PC-9 (cell line): ENCODE data around the gene POMGNT1. TPM values are rescaled to one million over a fixed set of nuclear protein-coding genes. Genes with fewer than 3 reads are reported as not detected.
A peak's percentile ranks its signal among the peaks of the same experiment; 100 is the strongest.

Source experiments
- Bru-seq: library from RNA; stranded (reverse); fragments of 400-500 nt; gene quantifications from one replicate; lab custom pipeline; 2021; lab: Mats Ljungman, UMichigan
- BruChase-seq, 2 experiments: library from RNA; stranded (reverse); fragments of 400-500 nt; gene quantifications; one replicate each; lab custom pipeline; 2021; lab: Mats Ljungman, UMichigan
- BruUV-seq: library from RNA; stranded (reverse); fragments of 400-500 nt; replicated peaks from 2 replicates; lab custom pipeline; 2021; lab: Mats Ljungman, UMichigan
- CTCF ChIA-PET: fragments of 300-600 bp; sonication (Branson Sonifier 250); formaldehyde crosslinking; loops from one replicate; lab custom pipeline; 2022; ENCODE audit warnings: antibody characterized with exemption; lab: Charles Lee
- POLR2A ChIA-PET: fragments of 300-600 bp; sonication (Branson Sonifier 250); formaldehyde crosslinking; loops from one replicate; lab custom pipeline; 2022; ENCODE audit warnings: antibody characterized with exemption; ENCODE audit not compliant: unreplicated experiment; lab: Charles Lee
- DNase-seq, 2 experiments: peaks; one replicate each; pipeline versions ENCODE4 v3.0.0 to v3.0.0-alpha.2; 2015 to 2022; ENCODE audit warnings: mixed read lengths in 1 of 2
- H2AFZ ChIP-seq: fragments of 200-600 bp; sonication (generic); 2 replicates; pipeline ENCODE4 v1.8.1; 2017; ENCODE audit warnings: antibody characterized with exemption
- H3F3A ChIP-seq: fragments of 200-600 bp; sonication (generic); 2 replicates; pipeline ENCODE4 v1.8.1; 2017; ENCODE audit warnings: antibody characterized with exemption, mild to moderate bottlenecking, low read depth; ENCODE audit not compliant: insufficient read depth
- H3K27ac ChIP-seq: fragments of 200-600 bp; sonication (generic); 2 replicates; pipeline ENCODE4 v1.6.1; 2016; ENCODE audit warnings: mixed run types
- H3K27me3 ChIP-seq: fragments of 200-600 bp; sonication (generic); 2 replicates; pipeline ENCODE4 v1.6.1; 2016; ENCODE audit warnings: low read depth, mixed run types; ENCODE audit not compliant: insufficient read depth
- H3K36me3 ChIP-seq: fragments of 200-600 bp; sonication (generic); 2 replicates; pipeline ENCODE4 v1.6.1; 2016; ENCODE audit warnings: low read depth, mixed run types
- H3K4me1 ChIP-seq: fragments of 200-600 bp; sonication (generic); replicated peaks from 2 replicates; pipeline ENCODE4 v1.6.1; 2016; ENCODE audit warnings: mixed run types; ENCODE audit not compliant: insufficient read depth
- H3K4me2 ChIP-seq: fragments of 200-600 bp; sonication (generic); 2 replicates; pipeline ENCODE4 v1.6.1; 2017; ENCODE audit warnings: mixed run types
- H3K4me3 ChIP-seq: fragments of 200-600 bp; sonication (generic); 2 replicates; pipeline ENCODE4 v1.6.1; 2016; ENCODE audit warnings: mixed run types
- H3K79me2 ChIP-seq: fragments of 200-600 bp; sonication (generic); 2 replicates; pipeline ENCODE4 v1.6.1; 2017; ENCODE audit warnings: low read depth, mixed run types
- H3K9me2 ChIP-seq: fragments of 200-600 bp; sonication (generic); 2 replicates; pipeline ENCODE4 v1.8.1; 2017; ENCODE audit warnings: mild to moderate bottlenecking; ENCODE audit not compliant: insufficient read depth
- H3K9me3 ChIP-seq: fragments of 200-600 bp; sonication (generic); 2 replicates; pipeline ENCODE4 v1.8.1; 2016; ENCODE audit warnings: low read depth; ENCODE audit not compliant: insufficient read depth
- H4K20me1 ChIP-seq: fragments of 200-600 bp; sonication (generic); 2 replicates; pipeline ENCODE4 v1.8.1; 2017; ENCODE audit not compliant: insufficient read depth
- EZH2 ChIP-seq: fragments of 200-600 bp; sonication (generic); IDR thresholded peaks from 2 replicates; pipeline ENCODE4 v1.8.0; 2017; ENCODE audit warnings: antibody characterized with exemption, low read depth
- intact Hi-C: fragments of 100-400 bp; cut with micrococcal nuclease; formaldehyde crosslinking; loops from one replicate; pipeline ENCODE4 v1.10.0; 2022; ENCODE audit not compliant: unreplicated experiment
- long read RNA-seq: library from polyadenylated mRNA; stranded (forward); transcript quantifications from one replicate; pipeline ENCODE4 v2.0.0, GENCODE V29; 2022
- total RNA-seq: library from RNA; stranded (reverse); gene quantifications from 2 replicates; pipeline ENCODE4 v1.2.3, GENCODE V29; 2021
- TF ChIP-seq, protein P1 (sequence below): fragments of 200-600 bp; sonication (generic); conservative IDR thresholded peaks from 2 replicates; pipeline ENCODE4 v1.6.1; 2017; ENCODE audit warnings: mixed run types, antibody characterized with exemption, mild to moderate bottlenecking, moderate library complexity

The POMGNT1 gene
- 82.6 and 97.4 TPM in 2 replicates for total RNA-seq
- percentile 46 among the genes with signal in this experiment for Bru-seq, nascent RNA
- percentile 54 among the genes with signal in this experiment for BruChase-seq, experiment 1, labeled RNA remaining after a 2-hour chase
- BruChase-seq, experiment 2, labeled RNA remaining after a 6-hour chase, result percentile 64 among the genes with signal in this experiment
- long read RNA-seq, transcript POMGNT1-201 (22 exons, 2,728 nt), result major isoform, 87 of 173 reads
- long read RNA-seq, partial matches to known transcripts, result 38 of 173 reads
- long read RNA-seq, other reads (novel, unspliced or antisense), result 48 of 173 reads

DNA sequence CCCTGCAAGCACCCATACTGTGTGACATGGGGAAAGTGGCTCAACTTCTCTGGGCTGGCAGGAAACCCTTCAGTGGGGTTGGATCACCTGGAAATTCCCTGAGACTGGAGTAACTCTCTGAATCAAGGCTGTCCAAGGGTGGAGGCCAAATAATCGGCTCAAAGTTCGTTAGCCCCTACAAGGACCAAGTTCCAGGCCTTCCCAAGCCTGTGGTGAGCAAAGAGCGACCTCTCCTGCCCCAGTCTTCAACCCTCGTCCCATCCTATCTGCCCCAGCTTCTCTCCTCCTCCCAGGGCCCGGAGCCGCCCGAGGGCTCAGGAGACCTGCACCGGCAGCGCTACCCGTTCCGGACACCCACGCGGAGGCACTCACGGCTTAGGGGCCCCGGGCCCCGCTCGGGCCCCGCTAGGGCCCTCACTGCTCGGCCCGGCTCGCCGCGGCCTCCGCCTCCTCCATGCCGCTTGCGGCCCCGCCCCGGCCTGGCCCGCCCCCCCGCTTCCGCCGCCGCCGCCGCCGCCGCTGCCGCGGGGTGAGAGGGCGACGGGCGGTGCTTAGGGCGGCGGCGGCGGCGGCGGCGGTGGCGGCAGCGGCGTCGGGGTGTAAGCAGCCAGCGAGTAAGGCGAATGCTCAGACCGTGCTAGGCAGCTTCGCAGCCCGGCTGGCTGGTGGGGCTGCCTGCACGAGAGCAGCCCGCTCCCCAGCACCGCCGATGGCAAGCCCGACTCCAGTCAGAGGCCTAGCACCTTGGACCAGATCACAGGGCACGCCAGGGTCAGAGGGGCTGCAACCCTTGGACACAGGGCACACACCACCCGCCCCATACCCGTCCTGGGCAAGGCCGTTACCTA, at the start of gene POMGNT1:
Gene POMGNT1 (minus strand): TSS at position 471 of the 848 bp plus-strand sequence. CDS start 613 bp downstream, outside the sequence.
- H3K9me3 ChIP-seq, result no peaks in the 10 kb centered on the region
- H3K27ac ChIP-seq, result peak within 1 kb of the TSS; percentile 43
- DNase-seq, result peak in 1 of 2 experiments; percentile 83
- BruUV-seq, result no TSS peak
- intact Hi-C loops, result loop anchor here (1.0 kb wide), 3 partner anchors 10 to 25 kb away; no protein-coding TSS in a partner anchor
- H3K9me2 ChIP-seq, result no peaks in the 10 kb centered on the region
- TF ChIP-seq, protein P1, sequence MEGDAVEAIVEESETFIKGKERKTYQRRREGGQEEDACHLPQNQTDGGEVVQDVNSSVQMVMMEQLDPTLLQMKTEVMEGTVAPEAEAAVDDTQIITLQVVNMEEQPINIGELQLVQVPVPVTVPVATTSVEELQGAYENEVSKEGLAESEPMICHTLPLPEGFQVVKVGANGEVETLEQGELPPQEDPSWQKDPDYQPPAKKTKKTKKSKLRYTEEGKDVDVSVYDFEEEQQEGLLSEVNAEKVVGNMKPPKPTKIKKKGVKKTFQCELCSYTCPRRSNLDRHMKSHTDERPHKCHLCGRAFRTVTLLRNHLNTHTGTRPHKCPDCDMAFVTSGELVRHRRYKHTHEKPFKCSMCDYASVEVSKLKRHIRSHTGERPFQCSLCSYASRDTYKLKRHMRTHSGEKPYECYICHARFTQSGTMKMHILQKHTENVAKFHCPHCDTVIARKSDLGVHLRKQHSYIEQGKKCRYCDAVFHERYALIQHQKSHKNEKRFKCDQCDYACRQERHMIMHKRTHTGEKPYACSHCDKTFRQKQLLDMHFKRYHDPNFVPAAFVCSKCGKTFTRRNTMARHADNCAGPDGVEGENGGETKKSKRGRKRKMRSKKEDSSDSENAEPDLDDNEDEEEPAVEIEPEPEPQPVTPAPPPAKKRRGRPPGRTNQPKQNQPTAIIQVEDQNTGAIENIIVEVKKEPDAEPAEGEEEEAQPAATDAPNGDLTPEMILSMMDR, result no peak
- no peak for TF ChIP-seq EZH2
- H2AFZ ChIP-seq, result peak within 1 kb of the TSS; percentile 96
- peaks cover 14% of the 10 kb centered on the region for H3K4me1 ChIP-seq
- POLR2A ChIA-PET, result interaction anchor here (0.5 to 0.8 kb wide), 2 partner anchors 81 to 93 kb away, joined by 4 to 7 read pairs; no protein-coding TSS in a partner anchor
- peaks cover 15% of the 10 kb centered on the region for H3K79me2 ChIP-seq
- H4K20me1 ChIP-seq, result no peaks in the 10 kb centered on the region
- no peaks in the 10 kb centered on the region for H3K27me3 ChIP-seq
- peaks cover 5% of the 10 kb centered on the region; the same call in 1 of the 2 replicates for H3K36me3 ChIP-seq
- CTCF ChIA-PET, result interaction anchor here (0.5 to 2.1 kb wide), 5 partner anchors 16 to 1466 kb away, joined by 3 to 11 read pairs (median 7); no protein-coding TSS in a partner anchor
- peaks cover 44% of the 10 kb centered on the region for H3F3A ChIP-seq
- H3K4me3 ChIP-seq, result peak within 1 kb of the TSS; percentile 87
- peak within 1 kb of the TSS; percentile 92 for H3K4me2 ChIP-seq

DNA sequence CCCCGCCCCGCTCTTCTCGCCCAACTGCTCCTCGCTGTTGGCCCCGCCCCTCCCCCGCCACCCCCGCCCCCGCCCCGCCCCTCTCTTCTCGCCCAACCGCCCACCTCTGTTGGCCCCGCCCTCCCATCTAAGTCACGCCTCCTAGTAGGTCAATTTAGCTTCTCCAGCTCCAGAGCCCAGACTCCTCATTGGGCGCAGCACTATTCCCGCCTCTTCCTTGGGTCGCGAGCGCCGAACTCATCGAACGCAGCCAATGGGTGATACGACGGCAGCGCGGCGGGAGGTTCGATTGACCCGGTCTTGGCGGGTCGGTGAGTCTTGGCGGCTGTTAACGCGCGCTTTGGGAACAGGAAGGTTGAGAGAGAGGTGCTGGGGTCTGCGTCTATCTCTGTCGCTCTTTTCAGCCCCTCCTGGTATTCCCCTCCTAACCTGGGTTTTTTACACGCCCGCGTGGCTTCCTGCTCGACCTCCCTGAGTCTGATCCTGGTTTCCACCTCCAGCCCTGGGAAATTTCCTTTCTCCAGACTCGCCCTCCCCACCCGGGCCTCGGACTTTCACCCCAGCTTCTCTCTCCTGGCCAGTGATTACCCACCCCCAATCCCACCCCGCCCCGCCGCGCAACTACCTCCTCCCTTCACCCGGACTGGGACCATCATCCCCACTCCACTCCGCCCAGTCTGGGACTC, 49.3 kb upstream of the POMGNT1 start, which contains the start of gene RAD54L:
Gene RAD54L (plus strand): TSS at position 328 of the 686 bp plus-strand sequence. CDS start 643 bp downstream, outside the sequence.
- H4K20me1 ChIP-seq, result no peaks in the 10 kb centered on the region
- H3K27ac ChIP-seq, result peak within 1 kb of the TSS; percentile 60
- POLR2A ChIA-PET, result interaction anchor here (0.5 to 1.4 kb wide), 18 partner anchors 13 to 1515 kb away, joined by 3 to 31 read pairs (median 8); partner anchors contain the start of gene GPBP1L1
- DNase-seq, result peak; percentile 95 to 99
- peak within 1 kb of the TSS; percentile 98 for H2AFZ ChIP-seq
- TF ChIP-seq, protein P1, result no peak
- TF ChIP-seq EZH2, result no peak
- peaks cover 27% of the 10 kb centered on the region for H3K79me2 ChIP-seq
- no peaks in the 10 kb centered on the region for H3K9me2 ChIP-seq
- BruUV-seq, result no TSS peak
- intact Hi-C loops, result loop anchor here (1.0 to 10.0 kb wide), 4 partner anchors 55 to 563 kb away; partner anchors contain the start of genes GPBP1L1, LRRC41, NSUN4 and TMEM69
- CTCF ChIA-PET, result interaction anchor here (0.5 to 1.9 kb wide), 10 partner anchors 10 to 944 kb away, joined by 3 to 26 read pairs (median 5); no protein-coding TSS in a partner anchor
- no peaks in the 10 kb centered on the region for H3K27me3 ChIP-seq
- H3K4me2 ChIP-seq, result peak within 1 kb of the TSS; percentile 86
- peaks cover 11% of the 10 kb centered on the region for H3K36me3 ChIP-seq
- H3F3A ChIP-seq, result peaks cover 17% of the 10 kb centered on the region; the same call in 1 of the 2 replicates
- H3K4me1 ChIP-seq, result peaks cover 21% of the 10 kb centered on the region
- H3K4me3 ChIP-seq, result peak within 1 kb of the TSS; percentile 72
- H3K9me3 ChIP-seq, result no peaks in the 10 kb centered on the region
